Hematopoietic multipotent progenitor cell treated with erythropoietin and hydrocortisone succinate and interleukin-3 and kit ligand, for 15 days (in vitro differentiated cells): ENCODE results near the gene CBS.
"Not testable (repeated sequence)": the region's sequence is repeated elsewhere in the genome, so short reads cannot be mapped to it uniquely, and the experiment has no call there.

Experiments used
- DNase-seq: peaks from one replicate; pipeline ENCODE4 v3.0.0-alpha.2; 2015; ENCODE audit warnings: low spot score

CBS gene

GRCh38 chr21:43068065-43068464 is 7.6 kb downstream of the CBS start:
- DNase-seq: not testable (repeated sequence)

GRCh38 chr21:43066690-43067089 is 8.9 kb downstream of the CBS start:
- DNase-seq: not testable (repeated sequence)

GRCh38 chr21:43065991-43066390 is 9.6 kb downstream of the CBS start:
- DNase-seq: not testable (repeated sequence)

- DNase-seq: not testable (repeated sequence)
These were observed 11.2 kb downstream of the CBS start for GRCh38 chr21:43064265-43064917.

- not testable (repeated sequence) for DNase-seq
These were observed 12.5 kb downstream of the CBS start for GRCh38 chr21:43062955-43063664.

GRCh38 chr21:43053112-43053511 is 22.5 kb downstream of the CBS start:
- DNase-seq: not testable (repeated sequence)

GRCh38 chr21:43045876-43046821 is 29.5 kb downstream of the CBS start:
- not testable (repeated sequence) for DNase-seq

- DNase-seq: not testable (repeated sequence)
These were observed 30.3 kb downstream of the CBS start for GRCh38 chr21:43045165-43045875.

GRCh38 chr21:43044547-43044946 is 31.1 kb downstream of the CBS start:
- DNase-seq: not testable (repeated sequence)

GRCh38 chr21:43043291-43043690 is 32.3 kb downstream of the CBS start:
- DNase-seq: not testable (repeated sequence)

- not testable (repeated sequence) for DNase-seq
These were observed 33.5 kb downstream of the CBS start for GRCh38 chr21:43042169-43042568.

- DNase-seq: not testable (repeated sequence)
These were observed 37.0 kb downstream of the CBS start for GRCh38 chr21:43038659-43039044.

- DNase-seq: not testable (repeated sequence)
These were observed 37.5 kb downstream of the CBS start for GRCh38 chr21:43037918-43038658.

- DNase-seq: not testable (repeated sequence)
These were observed 38.7 kb downstream of the CBS start for GRCh38 chr21:43036889-43037288.

- no peak for DNase-seq
These were observed 40.8 kb downstream of the CBS start for GRCh38 chr21:43034826-43035225.

- DNase-seq: no peak
These were observed 41.5 kb downstream of the CBS start for GRCh38 chr21:43034101-43034500.

GRCh38 chr21:43031121-43031619 is 44.5 kb downstream of the CBS start:
- no peak for DNase-seq

- no peak for DNase-seq
These were observed 45.9 kb downstream of the CBS start for GRCh38 chr21:43029785-43030184.

GRCh38 chr21:43027846-43028731 is 47.5 kb downstream of the CBS start:
- DNase-seq: no peak
